ENCODE results near the gene PIGM.

PIGM gene

GRCh38 chr1:160040476-160040875, 8.7 kb upstream of the PIGM start:
- Histone ChIP-seq H3K18ac (ENCODE audit: low read length) (no peak overlapping the region), H4K8ac (ENCODE audit: low read depth, low read length) (no peak overlapping the region), H3K9me3 (replicated peaks in 1 of 2; ENCODE audit: control insufficient read depth in 2 of 2, insufficient read depth in 1 of 2, low read depth in 1 of 2, low read length in 2 of 2) (no peaks in the 10 kb centered on the region), H3K14ac (ENCODE audit: low read length) (no peak overlapping the region), H2BK12ac (ENCODE audit: low read length) (no peak overlapping the region), H2AFZ (ENCODE audit: low read length) (no peak overlapping the region), H3K27me3 (ENCODE audit: control insufficient read depth in 3 of 3, insufficient read depth in 3 of 3, low read depth in 1 of 3, low read length in 3 of 3) (peaks cover 0 to 2% (median 0%) of the 10 kb centered on the region in 3 experiments), H3K36me3 (replicated peaks in 1 of 2; ENCODE audit: control insufficient read depth in 2 of 2, insufficient read depth in 2 of 2, low read length in 2 of 2) (no peaks in the 10 kb centered on the region), H3K27ac (replicated peaks; ENCODE audit: low read length) (no peak overlapping the region), H2BK120ac (ENCODE audit: low read depth, low read length) (no peak overlapping the region), H3K79me1 (ENCODE audit: low read depth, low read length) (no peaks in the 10 kb centered on the region), H4K91ac (ENCODE audit: low read depth, low read length, poor library complexity) (no peak overlapping the region), H3K9ac (ENCODE audit: low read depth, low read length, poor library complexity) (no peak overlapping the region), H3K4me2 (ENCODE audit: insufficient read depth, low read length, poor library complexity, severe bottlenecking) (no peak overlapping the region), H3K4me1 (ENCODE audit: control insufficient read depth in 2 of 2, insufficient read depth in 1 of 2, low read depth in 1 of 2, low read length in 2 of 2) (no peaks in the 10 kb centered on the region), H3K23ac (ENCODE audit: low read depth, low read length, poor library complexity) (no peak overlapping the region), H2BK5ac (ENCODE audit: low read length) (no peak overlapping the region), H3K4ac (ENCODE audit: low read length) (no peak overlapping the region), H2BK15ac (ENCODE audit: low read length) (no peak overlapping the region), H3K4me3 (ENCODE audit: low read length in 2 of 2) (no peak overlapping the region), H2AK5ac (ENCODE audit: low read depth, low read length) (no peak overlapping the region)
- no CpG with 5 or more reads among the region's 1 CpG for whole genome bisulfite sequencing, 2 donors (ENCODE audit: extremely low coverage in 2 of 2, insufficient read length in 2 of 2, insufficient replicate concordance in 1 of 2)
- DNase-seq (ENCODE audit: low spot score): no peak

- Histone ChIP-seq H3K9ac (ENCODE audit: low read depth, low read length, poor library complexity) (no peak overlapping the region), H2AFZ (ENCODE audit: low read length) (peak overlapping the region; percentile 87), H3K27me3 (ENCODE audit: control insufficient read depth in 3 of 3, insufficient read depth in 3 of 3, low read depth in 1 of 3, low read length in 3 of 3) (no peaks in the 10 kb centered on the region), H3K27ac (replicated peaks; ENCODE audit: low read length) (no peak overlapping the region), H3K23ac (ENCODE audit: low read depth, low read length, poor library complexity) (no peak overlapping the region), H4K8ac (ENCODE audit: low read depth, low read length) (no peak overlapping the region), H3K18ac (ENCODE audit: low read length) (peak overlapping the region; percentile 16), H3K4me1 (ENCODE audit: control insufficient read depth in 2 of 2, insufficient read depth in 1 of 2, low read depth in 1 of 2, low read length in 2 of 2) (peaks cover 7% of the 10 kb centered on the region in 2 donors), H3K4me3 (ENCODE audit: low read length in 2 of 2) (peak overlapping the region; percentile 82 to 88), H3K4me2 (ENCODE audit: insufficient read depth, low read length, poor library complexity, severe bottlenecking) (peak overlapping the region; percentile 98), H3K9me3 (replicated peaks in 1 of 2; ENCODE audit: control insufficient read depth in 2 of 2, insufficient read depth in 1 of 2, low read depth in 1 of 2, low read length in 2 of 2) (no peaks in the 10 kb centered on the region), H3K14ac (ENCODE audit: low read length) (no peak overlapping the region), H3K36me3 (replicated peaks in 1 of 2; ENCODE audit: control insufficient read depth in 2 of 2, insufficient read depth in 2 of 2, low read length in 2 of 2) (peaks cover 0 to 1% of the 10 kb centered on the region in 2 donors), H3K4ac (ENCODE audit: low read length) (no peak overlapping the region), H2BK120ac (ENCODE audit: low read depth, low read length) (no peak overlapping the region), H2BK12ac (ENCODE audit: low read length) (no peak overlapping the region), H4K91ac (ENCODE audit: low read depth, low read length, poor library complexity) (no peak overlapping the region), H2BK15ac (ENCODE audit: low read length) (no peak overlapping the region), H2BK5ac (ENCODE audit: low read length) (no peak overlapping the region), H2AK5ac (ENCODE audit: low read depth, low read length) (no peak overlapping the region), H3K79me1 (ENCODE audit: low read depth, low read length) (no peaks in the 10 kb centered on the region)
- no CpG with 5 or more reads among the region's 18 CpGs for WGBS, 2 donors (ENCODE audit: extremely low coverage in 2 of 2, insufficient read length in 2 of 2, insufficient replicate concordance in 1 of 2)
- DNase-seq (ENCODE audit: low spot score): no peak
Measured at GRCh38 chr1:160032165-160032820, 503 bp upstream of the PIGM start.

GRCh38 chr1:160030657-160031364, 979 bp downstream of the PIGM start:
- peak overlapping the region; percentile 95 for H3K18ac ChIP-seq (ENCODE audit: low read length)
- DNase-seq (ENCODE audit: low spot score): no peak
- no peak overlapping the region for H3K4ac ChIP-seq (ENCODE audit: low read length)
- peaks cover 0 to 5% of the 10 kb centered on the region in 2 donors for H3K36me3 ChIP-seq (replicated peaks in 1 of 2; ENCODE audit: control insufficient read depth in 2 of 2, insufficient read depth in 2 of 2, low read length in 2 of 2)
- no peak overlapping the region for H3K27ac ChIP-seq (replicated peaks; ENCODE audit: low read length)
- H3K23ac ChIP-seq (ENCODE audit: low read depth, low read length, poor library complexity): peak overlapping the region; percentile 87
- H2AFZ ChIP-seq (ENCODE audit: low read length): peak overlapping the region; percentile 87
- H3K9me3 ChIP-seq (replicated peaks in 1 of 2; ENCODE audit: control insufficient read depth in 2 of 2, insufficient read depth in 1 of 2, low read depth in 1 of 2, low read length in 2 of 2): no peaks in the 10 kb centered on the region
- H3K14ac ChIP-seq (ENCODE audit: low read length): peak overlapping the region; percentile 14
- no CpG with 5 or more reads among the region's 23 CpGs for WGBS, 2 donors (ENCODE audit: extremely low coverage in 2 of 2, insufficient read length in 2 of 2, insufficient replicate concordance in 1 of 2)
- H3K9ac ChIP-seq (ENCODE audit: low read depth, low read length, poor library complexity): peak overlapping the region; percentile 89
- H4K91ac ChIP-seq (ENCODE audit: low read depth, low read length, poor library complexity): no peak overlapping the region
- H4K8ac ChIP-seq (ENCODE audit: low read depth, low read length): no peak overlapping the region
- no peak overlapping the region for H2BK120ac ChIP-seq (ENCODE audit: low read depth, low read length)
- H3K4me2 ChIP-seq (ENCODE audit: insufficient read depth, low read length, poor library complexity, severe bottlenecking): peak overlapping the region; percentile 98
- peak overlapping the region; percentile 82 for H2AK5ac ChIP-seq (ENCODE audit: low read depth, low read length)
- peak overlapping the region; percentile 88 to 89 for H3K4me3 ChIP-seq (ENCODE audit: low read length in 2 of 2)
- H2BK12ac ChIP-seq (ENCODE audit: low read length): no peak overlapping the region
- H3K79me1 ChIP-seq (ENCODE audit: low read depth, low read length): no peaks in the 10 kb centered on the region
- H2BK5ac ChIP-seq (ENCODE audit: low read length): peak overlapping the region; percentile 48
- H3K4me1 ChIP-seq (ENCODE audit: control insufficient read depth in 2 of 2, insufficient read depth in 1 of 2, low read depth in 1 of 2, low read length in 2 of 2): peaks cover 7% of the 10 kb centered on the region in 2 donors
- H2BK15ac ChIP-seq (ENCODE audit: low read length): no peak overlapping the region
- H3K27me3 ChIP-seq (ENCODE audit: control insufficient read depth in 3 of 3, insufficient read depth in 3 of 3, low read depth in 1 of 3, low read length in 3 of 3): no peaks in the 10 kb centered on the region

GRCh38 chr1:160028426-160028825, 3.4 kb downstream of the PIGM start:
- no peak overlapping the region for H2BK15ac ChIP-seq (ENCODE audit: low read length)
- H3K9me3 ChIP-seq (replicated peaks in 1 of 2; ENCODE audit: control insufficient read depth in 2 of 2, insufficient read depth in 1 of 2, low read depth in 1 of 2, low read length in 2 of 2): no peaks in the 10 kb centered on the region
- no peak overlapping the region for H2AK5ac ChIP-seq (ENCODE audit: low read depth, low read length)
- H2AFZ ChIP-seq (ENCODE audit: low read length): no peak overlapping the region
- no peak overlapping the region for H3K23ac ChIP-seq (ENCODE audit: low read depth, low read length, poor library complexity)
- H3K27me3 ChIP-seq (ENCODE audit: control insufficient read depth in 3 of 3, insufficient read depth in 3 of 3, low read depth in 1 of 3, low read length in 3 of 3): no peaks in the 10 kb centered on the region
- H3K79me1 ChIP-seq (ENCODE audit: low read depth, low read length): no peaks in the 10 kb centered on the region
- peaks cover 8 to 27% of the 10 kb centered on the region in 2 donors for H3K4me1 ChIP-seq (ENCODE audit: control insufficient read depth in 2 of 2, insufficient read depth in 1 of 2, low read depth in 1 of 2, low read length in 2 of 2)
- H2BK5ac ChIP-seq (ENCODE audit: low read length): no peak overlapping the region
- DNase-seq (ENCODE audit: low spot score): no peak
- no peak overlapping the region for H3K4ac ChIP-seq (ENCODE audit: low read length)
- H2BK120ac ChIP-seq (ENCODE audit: low read depth, low read length): no peak overlapping the region
- no peak overlapping the region for H2BK12ac ChIP-seq (ENCODE audit: low read length)
- H3K27ac ChIP-seq (replicated peaks; ENCODE audit: low read length): no peak overlapping the region
- H3K9ac ChIP-seq (ENCODE audit: low read depth, low read length, poor library complexity): no peak overlapping the region
- H3K36me3 ChIP-seq (replicated peaks in 1 of 2; ENCODE audit: control insufficient read depth in 2 of 2, insufficient read depth in 2 of 2, low read length in 2 of 2): peaks cover 0 to 5% of the 10 kb centered on the region in 2 donors
- H3K4me2 ChIP-seq (ENCODE audit: insufficient read depth, low read length, poor library complexity, severe bottlenecking): no peak overlapping the region
- H3K18ac ChIP-seq (ENCODE audit: low read length): no peak overlapping the region
- no peak overlapping the region for H3K14ac ChIP-seq (ENCODE audit: low read length)
- no peak overlapping the region for H4K91ac ChIP-seq (ENCODE audit: low read depth, low read length, poor library complexity)
- H4K8ac ChIP-seq (ENCODE audit: low read depth, low read length): no peak overlapping the region
- H3K4me3 ChIP-seq (ENCODE audit: low read length in 2 of 2): no peak overlapping the region
